Nephron progenitor cell (in vitro differentiated cells): ENCODE data around the gene LETMD1.
A peak's percentile ranks its signal among the peaks of the same experiment; 100 is the strongest.

Experiments used
- DNase-seq: peaks from one replicate; pipeline ENCODE4 v3.0.0; 2021
- H3K27ac Mint-ChIP-seq: 2 replicates; pipeline ENCODE4 v1.8.0; 2021; ENCODE audit warnings: mild to moderate bottlenecking, moderate library complexity, mixed read lengths
- H3K27me3 Mint-ChIP-seq: 2 replicates; pipeline ENCODE4 v1.8.0; 2021; ENCODE audit warnings: mild to moderate bottlenecking, low read depth, mixed read lengths; ENCODE audit not compliant: poor library complexity
- H3K36me3 Mint-ChIP-seq: 2 replicates; pipeline ENCODE4 v1.8.0; 2021; ENCODE audit warnings: low read depth, mixed read lengths
- H3K4me1 Mint-ChIP-seq: 2 replicates; pipeline ENCODE4 v1.8.0; 2021; ENCODE audit warnings: mixed read lengths
- H3K4me3 Mint-ChIP-seq: 2 replicates; pipeline ENCODE4 v1.8.0; 2021; ENCODE audit warnings: mild to moderate bottlenecking, moderate library complexity, mixed read lengths
- H3K9me3 Mint-ChIP-seq: 2 replicates; pipeline ENCODE4 v1.8.0; 2021; ENCODE audit warnings: mild to moderate bottlenecking, moderate library complexity, mixed read lengths
- CTCF ChIP-seq: fragments of 200-600 bp; sonication (generic); IDR thresholded peaks from 2 replicates; pipeline ENCODE4 v1.5.0; 2021; ENCODE audit warnings: antibody characterized with exemption

Gene LETMD1

GRCh38 chr12:51047655-51048540 is at the start of gene LETMD1:
TSS of gene LETMD1 (plus strand) at chr12:51048327. CDS start at chr12:51048357, 30 bp downstream.
- peaks cover 14% of the 10 kb centered on the region for H3K27me3 Mint-ChIP-seq
- H3K4me1 Mint-ChIP-seq: peaks cover 28% of the 10 kb centered on the region
- peak; percentile 87 for TF ChIP-seq CTCF
- peak within 1 kb of the TSS; percentile 93 for H3K27ac Mint-ChIP-seq
- H3K4me3 Mint-ChIP-seq: peak within 1 kb of the TSS; percentile 96
- H3K9me3 Mint-ChIP-seq: peaks cover 4% of the 10 kb centered on the region
- peaks cover 9% of the 10 kb centered on the region for H3K36me3 Mint-ChIP-seq
- DNase-seq: peak; percentile 88

GRCh38 chr12:50999093-50999492 is 49.0 kb upstream of the LETMD1 start:
- no peak for DNase-seq
- Mint-ChIP-seq H3K27ac (no peak overlapping the region), H3K9me3 (no peaks in the 10 kb centered on the region), H3K4me1 (no peaks in the 10 kb centered on the region), H3K4me3 (no peak overlapping the region), H3K27me3 (no peaks in the 10 kb centered on the region), H3K36me3 (peaks cover 70% of the 10 kb centered on the region)
- no peak for TF ChIP-seq CTCF

GRCh38 chr12:51000245-51000644 is 47.9 kb upstream of the LETMD1 start:
- Mint-ChIP-seq H3K4me1 (no peaks in the 10 kb centered on the region), H3K9me3 (no peaks in the 10 kb centered on the region), H3K36me3 (peaks cover 68% of the 10 kb centered on the region), H3K27me3 (no peaks in the 10 kb centered on the region), H3K4me3 (no peak overlapping the region), H3K27ac (no peak overlapping the region)
- no peak for TF ChIP-seq CTCF
- DNase-seq: no peak

GRCh38 chr12:51001799-51002198 is 46.3 kb upstream of the LETMD1 start:
- no peaks in the 10 kb centered on the region for H3K27me3 Mint-ChIP-seq
- H3K4me1 Mint-ChIP-seq: no peaks in the 10 kb centered on the region
- no peak for TF ChIP-seq CTCF
- no peak overlapping the region for H3K4me3 Mint-ChIP-seq
- H3K27ac Mint-ChIP-seq: no peak overlapping the region
- peaks cover 71% of the 10 kb centered on the region for H3K36me3 Mint-ChIP-seq
- no peaks in the 10 kb centered on the region for H3K9me3 Mint-ChIP-seq
- no peak for DNase-seq

GRCh38 chr12:51004504-51004903 is 43.6 kb upstream of the LETMD1 start:
- no peak overlapping the region for H3K4me3 Mint-ChIP-seq
- H3K36me3 Mint-ChIP-seq: peaks cover 76% of the 10 kb centered on the region
- no peak for DNase-seq

More at GRCh38 chr12:51004504-51004903, 43.6 kb upstream of the LETMD1 start:
- H3K9me3 Mint-ChIP-seq: no peaks in the 10 kb centered on the region
- H3K27me3 Mint-ChIP-seq: no peaks in the 10 kb centered on the region
- H3K4me1 Mint-ChIP-seq: peaks cover 7% of the 10 kb centered on the region
- no peak for TF ChIP-seq CTCF
- H3K27ac Mint-ChIP-seq: no peak overlapping the region
